ENCODE results near the gene TMEM176B. TPM values are rescaled to one million over a fixed set of nuclear protein-coding genes. Genes with fewer than 3 reads are reported as not detected.

TMEM176B gene
- total RNA-seq, 1 experiment from 2014 or later = 0.42 TPM

DNA sequence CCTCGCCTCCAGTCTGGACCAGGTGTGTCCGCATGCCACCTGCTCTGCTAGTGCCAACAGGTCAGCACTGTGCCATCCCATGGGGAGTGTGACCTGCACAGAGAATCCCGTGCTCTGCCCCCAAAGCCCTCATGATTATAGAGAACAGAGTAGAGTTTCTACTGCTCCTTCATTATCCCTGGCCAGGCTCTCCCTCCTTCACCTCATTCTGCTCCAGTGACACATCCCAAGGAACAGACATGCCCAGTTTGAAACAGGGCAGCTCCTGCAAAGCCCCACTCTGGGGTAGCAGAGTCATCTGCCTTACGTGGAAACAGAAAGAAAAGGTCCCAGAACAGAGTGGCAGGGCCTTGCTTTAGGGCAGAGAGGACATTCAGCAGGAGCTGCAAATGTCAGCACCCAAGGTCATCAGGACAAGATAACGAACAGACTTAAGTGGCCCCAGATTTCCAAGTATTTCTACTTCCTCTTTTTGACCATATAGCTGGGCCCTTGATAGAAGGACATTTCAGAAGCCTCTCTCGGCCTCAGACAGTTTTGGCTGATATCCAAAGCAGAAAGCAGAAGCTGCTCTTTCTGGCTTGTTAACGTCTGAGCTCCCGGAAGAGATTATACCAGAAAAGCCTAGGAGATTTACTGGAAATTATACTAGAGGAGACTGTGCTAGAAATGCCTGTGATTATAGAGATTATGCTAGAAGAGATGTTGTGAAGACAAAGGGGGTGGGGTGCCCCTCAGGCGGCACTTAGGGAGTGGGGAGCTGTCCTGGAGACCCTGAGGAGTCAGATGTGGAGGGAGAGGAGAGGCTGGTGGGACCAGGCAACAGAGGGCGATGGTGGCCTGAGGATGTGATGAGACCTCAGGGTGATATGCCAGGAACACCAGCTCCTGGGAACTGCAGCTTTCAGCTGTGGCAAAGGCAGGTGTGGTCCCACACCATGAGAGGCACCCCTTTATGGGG, 12.6 kb downstream of the TMEM176B start:
- DNase-seq (ENCODE audit: unreplicated experiment) = no peak
- intact Hi-C loops (cut with micrococcal nuclease) = no loop called here
- ChIA-PET CTCF (interaction anchor here (0.8 to 2.4 kb wide), 4 partner anchors 9 to 91 kb away, joined by 3 to 9 read pairs (median 4); no protein-coding TSS in a partner anchor), POLR2A (interaction anchor here (0.7 kb wide), 1 partner anchor 236 kb away, joined by 3 read pairs; no protein-coding TSS in a partner anchor)
- no TSS peak for BruUV-seq (replicated peaks)
- no peak for TF ChIP-seq CTCF (IDR thresholded peaks at IDR 0.05; ENCODE audit: unreplicated experiment)
- Mint-ChIP-seq H3K9me3 (ENCODE audit: unreplicated experiment) (no peaks in the 10 kb centered on the region), H3K27ac (ENCODE audit: low read depth, unreplicated experiment) (no peak overlapping the region), H3K4me3 (ENCODE audit: unreplicated experiment) (no peak overlapping the region), H3K36me3 (ENCODE audit: insufficient read depth, unreplicated experiment) (no peaks in the 10 kb centered on the region), H3K4me1 (ENCODE audit: insufficient read depth, unreplicated experiment) (no peaks in the 10 kb centered on the region), H3K27me3 (ENCODE audit: insufficient read depth, unreplicated experiment) (peaks cover 42% of the 10 kb centered on the region)

- Mint-ChIP-seq H3K36me3 (ENCODE audit: insufficient read depth, unreplicated experiment) (no peaks in the 10 kb centered on the region), H3K27ac (ENCODE audit: low read depth, unreplicated experiment) (no peak overlapping the region), H3K4me1 (ENCODE audit: insufficient read depth, unreplicated experiment) (no peaks in the 10 kb centered on the region), H3K4me3 (ENCODE audit: unreplicated experiment) (no peak overlapping the region), H3K9me3 (ENCODE audit: unreplicated experiment) (no peaks in the 10 kb centered on the region), H3K27me3 (ENCODE audit: insufficient read depth, unreplicated experiment) (peaks cover 28% of the 10 kb centered on the region)
- intact Hi-C loops (cut with micrococcal nuclease) = no loop called here
- POLR2A ChIA-PET = interaction anchor here (0.6 kb wide), 1 partner anchor 9 kb away, joined by 5 read pairs; no protein-coding TSS in a partner anchor
- DNase-seq (ENCODE audit: unreplicated experiment) = no peak
- no TSS peak for BruUV-seq (replicated peaks)
- TF ChIP-seq CTCF (IDR thresholded peaks at IDR 0.05; ENCODE audit: unreplicated experiment) = no peak
- CTCF ChIA-PET = interaction anchor here (0.6 to 0.9 kb wide), 3 partner anchors 19 to 293 kb away, joined by 3 to 5 read pairs (median 4); no protein-coding TSS in a partner anchor
Measured at GRCh38 chr7:150784954-150785353, 15.2 kb downstream of the TMEM176B start.

DNA sequence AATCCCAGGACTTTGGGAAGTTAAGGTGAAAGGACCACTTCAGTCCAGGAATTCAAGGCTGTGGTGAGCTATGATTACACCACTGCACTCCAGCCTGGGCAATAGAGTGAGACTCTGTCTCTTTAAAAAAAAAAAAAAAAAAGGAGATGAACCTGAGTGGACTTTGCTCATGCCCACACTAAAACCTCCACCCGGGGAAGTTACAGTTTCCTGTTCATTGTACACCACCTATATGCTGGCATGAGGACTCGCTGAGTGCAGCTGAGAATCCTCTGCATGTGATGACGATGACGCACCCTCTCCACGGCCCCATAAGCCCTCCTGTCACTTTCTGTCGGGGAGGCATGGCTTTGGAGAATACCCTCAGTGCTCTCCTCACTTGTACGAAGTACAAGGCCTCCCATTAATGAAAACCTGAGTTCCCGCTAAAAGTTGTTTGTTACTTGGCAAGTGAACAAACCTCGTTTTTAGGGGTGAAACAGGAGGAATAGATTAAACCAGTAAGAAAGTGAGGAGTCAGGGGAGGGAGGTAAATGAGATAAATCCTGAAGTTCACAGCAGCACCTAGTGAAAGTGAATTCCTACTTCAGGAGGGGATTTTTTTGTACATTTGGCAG, 15.9 kb downstream of the TMEM176B start:
- POLR2A ChIA-PET = interaction anchor here (0.6 kb wide), 1 partner anchor 10 kb away, joined by 5 read pairs; no protein-coding TSS in a partner anchor

More for the DNA sequence above, 15.9 kb downstream of the TMEM176B start:
- no peak for DNase-seq (ENCODE audit: unreplicated experiment)
- H3K4me3 Mint-ChIP-seq (ENCODE audit: unreplicated experiment) = no peak overlapping the region
- H3K27me3 Mint-ChIP-seq (ENCODE audit: insufficient read depth, unreplicated experiment) = peaks cover 28% of the 10 kb centered on the region
- CTCF ChIA-PET = interaction anchor here (0.7 to 1.5 kb wide), 2 partner anchors 86 to 114 kb away, joined by 3 to 7 read pairs; no protein-coding TSS in a partner anchor
- intact Hi-C loops (cut with micrococcal nuclease) = no loop called here
- no peaks in the 10 kb centered on the region for H3K9me3 Mint-ChIP-seq (ENCODE audit: unreplicated experiment)
- H3K36me3 Mint-ChIP-seq (ENCODE audit: insufficient read depth, unreplicated experiment) = no peaks in the 10 kb centered on the region
- no peak overlapping the region for H3K27ac Mint-ChIP-seq (ENCODE audit: low read depth, unreplicated experiment)
- BruUV-seq (replicated peaks) = no TSS peak
- TF ChIP-seq CTCF (IDR thresholded peaks at IDR 0.05; ENCODE audit: unreplicated experiment) = no peak
- H3K4me1 Mint-ChIP-seq (ENCODE audit: insufficient read depth, unreplicated experiment) = no peaks in the 10 kb centered on the region

Data from MCF 10A (cell line).